Duodenal mucosa (tissue), 2 donors: ENCODE measurements around the gene GBP4.

Experiments used
- H3K27ac ChIP-seq: one replicate; pipeline ENCODE4 v1.7.0; 2013; ENCODE audit warnings: low read depth, low read length
- H3K27me3 ChIP-seq, 2 donors: one replicate each; pipeline ENCODE4 v1.7.0; 2013; ENCODE audit warnings: low read length in 2 of 2, control low read depth in 1 of 2; ENCODE audit not compliant: insufficient read depth in 2 of 2, control insufficient read depth in 1 of 2
- H3K36me3 ChIP-seq, 2 donors: one replicate each; pipeline ENCODE4 v1.7.0; 2013; ENCODE audit warnings: low read length in 2 of 2, control low read depth in 1 of 2; ENCODE audit not compliant: insufficient read depth in 2 of 2, control insufficient read depth in 1 of 2
- H3K4me1 ChIP-seq, 2 donors: one replicate each; pipeline ENCODE4 v1.7.0; 2013; ENCODE audit warnings: low read length in 2 of 2, control low read depth in 1 of 2; ENCODE audit not compliant: insufficient read depth in 2 of 2, control insufficient read depth in 1 of 2
- H3K4me3 ChIP-seq, 2 donors: one replicate each; pipeline ENCODE4 v1.7.0; 2013; ENCODE audit warnings: low read length in 2 of 2, low read depth in 1 of 2
- H3K9ac ChIP-seq, 2 donors: one replicate each; pipeline ENCODE4 v1.7.0; 2013; ENCODE audit warnings: low read length in 2 of 2, low read depth in 1 of 2
- H3K9me3 ChIP-seq, 2 donors: one replicate each; pipeline ENCODE4 v1.7.0; 2013; ENCODE audit warnings: low read length in 2 of 2, control low read depth in 1 of 2; ENCODE audit not compliant: control insufficient read depth in 1 of 2

The GBP4 gene

GRCh38 chr1:89174491-89174890, 24.3 kb downstream of the GBP4 start:
- Histone ChIP-seq H3K4me1 (no peaks in the 10 kb centered on the region), H3K4me3 (no peak overlapping the region), H3K27ac (no peak overlapping the region), H3K36me3 (no peaks in the 10 kb centered on the region), H3K27me3 (no peaks in the 10 kb centered on the region), H3K9ac (no peak overlapping the region), H3K9me3 (no peaks in the 10 kb centered on the region)

- Histone ChIP-seq H3K4me3 (no peak overlapping the region), H3K36me3 (no peaks in the 10 kb centered on the region), H3K27me3 (no peaks in the 10 kb centered on the region), H3K9me3 (no peaks in the 10 kb centered on the region), H3K4me1 (no peaks in the 10 kb centered on the region), H3K27ac (no peak overlapping the region), H3K9ac (no peak overlapping the region)
These were observed 26.1 kb downstream of the GBP4 start for GRCh38 chr1:89172468-89173143.

- Histone ChIP-seq H3K9me3 (no peaks in the 10 kb centered on the region), H3K4me3 (no peak overlapping the region), H3K9ac (no peak overlapping the region), H3K4me1 (no peaks in the 10 kb centered on the region), H3K36me3 (no peaks in the 10 kb centered on the region), H3K27ac (no peak overlapping the region), H3K27me3 (no peaks in the 10 kb centered on the region)
These were observed 27.7 kb downstream of the GBP4 start for GRCh38 chr1:89171067-89171438.

DNA sequence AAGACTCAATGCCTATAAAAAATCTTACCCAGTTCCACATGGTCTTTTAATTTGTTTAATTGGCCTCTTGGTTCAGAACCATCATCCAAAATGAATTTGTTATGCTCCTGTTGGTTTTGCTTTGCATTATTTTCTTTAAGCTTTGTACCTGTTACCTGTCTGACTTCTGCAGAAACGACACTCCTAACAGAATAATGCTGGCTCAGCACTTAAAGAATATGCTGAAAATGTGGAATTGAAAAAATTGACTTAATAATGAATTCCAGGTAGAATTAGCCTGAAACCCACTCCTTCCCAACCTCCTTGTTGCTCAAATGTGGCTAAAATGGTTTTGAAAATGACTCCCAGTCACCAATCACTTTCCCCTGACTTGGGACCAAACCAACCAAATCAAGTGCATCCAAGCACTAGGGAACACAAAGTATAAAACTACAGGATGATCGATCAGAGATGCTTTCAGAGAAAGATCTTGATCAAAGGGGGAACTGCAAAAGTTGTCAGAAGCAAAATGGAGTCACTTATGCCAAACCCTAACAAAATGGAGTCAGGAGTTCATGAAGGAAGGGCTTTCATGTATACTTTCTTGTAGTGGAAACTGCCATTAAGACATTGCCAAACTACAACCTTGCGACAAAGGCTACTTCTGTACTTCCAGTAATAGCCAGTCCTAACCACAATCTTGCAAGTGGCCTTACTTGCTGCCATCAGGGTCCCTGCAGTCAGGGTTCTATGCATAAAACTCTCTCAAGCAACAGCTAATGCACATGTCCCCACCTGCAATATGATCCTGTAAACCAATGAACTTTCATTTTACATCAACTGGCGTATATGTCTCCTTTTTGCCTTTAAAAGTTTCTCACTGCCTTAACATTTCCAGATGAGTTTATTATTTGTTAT, 28.3 kb downstream of the GBP4 start:
- no peaks in the 10 kb centered on the region for H3K36me3 ChIP-seq
- no peak overlapping the region for H3K9ac ChIP-seq
- no peak overlapping the region for H3K4me3 ChIP-seq
- H3K27me3 ChIP-seq = no peaks in the 10 kb centered on the region
- H3K4me1 ChIP-seq = no peaks in the 10 kb centered on the region
- H3K27ac ChIP-seq = no peak overlapping the region
- no peaks in the 10 kb centered on the region for H3K9me3 ChIP-seq

DNA sequence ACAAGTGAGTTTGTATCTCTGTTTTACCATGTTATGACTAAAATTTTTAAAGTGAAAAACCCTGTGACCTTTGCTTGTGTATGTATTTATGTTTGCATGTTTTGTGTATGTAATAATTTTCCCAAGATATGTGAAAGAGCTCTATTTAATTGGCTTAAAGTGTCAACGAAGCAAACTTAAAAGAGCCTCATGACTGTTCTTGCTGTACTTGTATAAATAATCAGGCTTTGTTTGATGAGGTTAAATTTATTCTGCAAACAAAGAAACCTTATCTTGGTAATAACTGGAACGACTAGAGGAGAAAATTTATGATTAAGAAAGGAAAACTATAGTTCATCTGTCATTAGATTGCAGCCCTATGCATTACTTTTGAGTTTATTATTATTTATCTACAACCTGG, 29.6 kb downstream of the GBP4 start:
- Histone ChIP-seq H3K27ac (no peak overlapping the region), H3K4me3 (no peak overlapping the region), H3K36me3 (no peaks in the 10 kb centered on the region), H3K27me3 (no peaks in the 10 kb centered on the region), H3K9me3 (no peaks in the 10 kb centered on the region), H3K9ac (no peak overlapping the region), H3K4me1 (no peaks in the 10 kb centered on the region)

DNA sequence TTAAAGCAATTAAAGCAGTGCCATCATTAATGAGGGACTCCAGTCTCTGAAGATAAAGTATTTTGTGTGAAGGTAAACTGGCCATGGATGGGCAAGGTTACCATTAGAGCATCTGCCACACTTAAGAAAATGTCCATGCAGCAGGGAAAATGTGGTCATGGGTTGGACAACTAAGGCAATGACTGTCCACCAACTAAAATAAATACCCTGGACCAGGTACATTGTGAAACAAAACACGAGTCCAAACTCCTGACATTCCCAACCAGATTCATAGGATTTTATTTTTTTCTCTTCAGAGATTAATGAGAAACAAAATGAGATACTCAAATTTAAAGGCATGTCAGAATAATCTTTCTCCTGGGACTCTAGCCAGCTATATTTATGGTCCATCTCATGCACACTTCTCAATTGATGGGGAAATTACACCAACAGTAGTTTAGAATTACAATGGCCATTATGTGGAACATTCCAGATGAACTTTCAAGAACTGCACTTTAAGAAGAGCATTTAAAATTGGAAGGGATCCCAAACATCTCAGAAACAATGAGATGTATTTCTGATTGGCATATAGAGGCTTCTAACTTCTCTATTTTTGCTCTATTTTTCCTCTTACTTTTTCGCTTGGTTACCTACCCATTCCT, 31.0 kb downstream of the GBP4 start:
- H3K27me3 ChIP-seq = no peaks in the 10 kb centered on the region
- H3K4me1 ChIP-seq = no peaks in the 10 kb centered on the region
- H3K27ac ChIP-seq = no peak overlapping the region
- no peak overlapping the region for H3K9ac ChIP-seq
- no peaks in the 10 kb centered on the region for H3K9me3 ChIP-seq
- H3K4me3 ChIP-seq = no peak overlapping the region
- H3K36me3 ChIP-seq = no peaks in the 10 kb centered on the region

DNA sequence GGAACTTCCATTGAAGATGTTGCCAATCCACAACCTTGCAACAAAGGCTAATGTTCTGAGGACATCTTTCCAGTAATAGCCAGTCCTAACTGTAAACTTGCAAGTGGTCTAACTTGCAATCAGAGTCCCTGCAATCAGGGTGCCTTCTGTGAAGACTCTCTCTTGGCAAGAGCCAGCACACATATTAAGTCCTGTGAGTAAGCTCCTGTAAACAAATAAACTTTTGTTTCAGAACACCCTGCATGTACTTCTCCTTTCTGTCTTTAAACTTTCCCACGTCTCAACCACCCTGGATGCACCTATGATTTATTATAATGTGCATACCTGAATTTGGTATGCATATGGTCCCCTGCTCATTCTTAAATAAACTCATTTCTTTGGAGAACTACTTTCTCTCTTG, 32.0 kb downstream of the GBP4 start:
- Histone ChIP-seq H3K27ac (no peak overlapping the region), H3K4me3 (no peak overlapping the region), H3K36me3 (no peaks in the 10 kb centered on the region), H3K4me1 (no peaks in the 10 kb centered on the region), H3K9ac (no peak overlapping the region), H3K9me3 (no peaks in the 10 kb centered on the region), H3K27me3 (no peaks in the 10 kb centered on the region)

DNA sequence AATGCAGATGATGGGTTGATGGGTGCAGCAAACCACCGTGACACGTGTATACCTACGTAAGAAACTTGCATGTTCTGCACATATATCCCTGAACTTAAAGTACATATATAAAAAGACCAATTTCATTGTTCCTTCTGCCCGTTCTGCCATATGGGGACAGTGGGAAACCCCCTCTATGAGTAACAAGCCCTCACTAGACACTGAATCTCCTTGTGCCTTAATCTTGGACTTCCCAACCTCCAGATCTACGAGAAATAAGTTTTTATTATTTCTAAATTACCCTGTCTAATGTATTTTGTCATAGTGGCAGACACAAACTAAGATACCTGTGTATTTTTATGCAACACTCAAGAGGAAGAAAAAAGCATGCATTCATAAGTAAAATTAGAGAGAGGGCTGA, 32.9 kb downstream of the GBP4 start:
- Histone ChIP-seq H3K27ac (no peak overlapping the region), H3K4me3 (no peak overlapping the region), H3K9me3 (no peaks in the 10 kb centered on the region), H3K27me3 (no peaks in the 10 kb centered on the region), H3K36me3 (no peaks in the 10 kb centered on the region), H3K9ac (no peak overlapping the region), H3K4me1 (no peaks in the 10 kb centered on the region)

- no peaks in the 10 kb centered on the region for H3K4me1 ChIP-seq
- no peak overlapping the region for H3K27ac ChIP-seq
- H3K9me3 ChIP-seq = no peaks in the 10 kb centered on the region
- no peak overlapping the region for H3K9ac ChIP-seq
- no peak overlapping the region for H3K4me3 ChIP-seq
- H3K36me3 ChIP-seq = no peaks in the 10 kb centered on the region
- no peaks in the 10 kb centered on the region for H3K27me3 ChIP-seq
These were observed 47.7 kb downstream of the GBP4 start for GRCh38 chr1:89151047-89151446.

DNA sequence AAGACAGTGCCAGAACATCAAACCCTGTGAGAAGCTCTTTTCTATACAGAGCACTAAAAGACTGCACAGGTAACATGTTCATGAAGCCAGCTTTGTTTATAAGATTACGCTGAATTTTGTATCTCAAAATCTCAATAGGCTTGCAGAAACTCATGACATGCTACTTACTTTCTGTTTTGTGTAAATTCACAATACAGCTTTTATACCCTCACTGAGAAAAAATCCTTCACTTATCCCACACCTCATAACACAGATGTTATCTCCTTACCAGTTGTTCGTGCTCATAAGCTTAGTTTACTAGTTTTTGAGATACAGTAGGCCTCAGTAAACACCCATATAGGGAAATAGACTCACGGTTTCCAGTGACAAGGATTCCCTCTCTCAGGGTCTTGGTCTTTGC, 48.8 kb downstream of the GBP4 start:
- H3K27me3 ChIP-seq = no peaks in the 10 kb centered on the region
- no peak overlapping the region for H3K4me3 ChIP-seq
- no peak overlapping the region for H3K9ac ChIP-seq
- no peaks in the 10 kb centered on the region for H3K4me1 ChIP-seq
- H3K36me3 ChIP-seq = no peaks in the 10 kb centered on the region
- no peak overlapping the region for H3K27ac ChIP-seq
- no peaks in the 10 kb centered on the region for H3K9me3 ChIP-seq
